Right lobe of liver (tissue), 6 donors: Measurements from ENCODE around the gene IWS1. TPM values are rescaled to one million over a fixed set of nuclear protein-coding genes. Genes with fewer than 3 reads are reported as not detected.

Experiments used
- ATAC-seq, 4 donors: fragments of 200-7000 bp; cut with Tn5 transposase; one replicate each; pipeline ENCODE4 v1.9.1; 2020; ENCODE audit warnings: mild to moderate bottlenecking in 4 of 4, moderate library complexity in 4 of 4
- DNase-seq, 3 donors: peaks; one replicate each; pipeline ENCODE4 v3.0.0-alpha.2; 2020
- H3K27ac ChIP-seq, 3 donors: fragments of 200-600 bp; one replicate each; pipeline ENCODE4 v1.8.0; 2022
- H3K27me3 ChIP-seq, 2 donors: fragments of 200-600 bp; one replicate each; pipeline ENCODE4 v1.8.0; 2022
- H3K36me3 ChIP-seq, 4 donors: fragments of 200-600 bp; sonication (generic) in 1 of 4; one replicate each; pipeline versions ENCODE4 v1.5.1 to v1.8.0; 2017 to 2022; ENCODE audit warnings: control low read depth in 1 of 4
- H3K4me1 ChIP-seq, 4 donors: fragments of 200-600 bp; sonication (generic) in 1 of 4; one replicate each; pipeline versions ENCODE4 v1.5.1 to v1.8.0; 2017 to 2022; ENCODE audit warnings: control low read depth in 1 of 4
- H3K4me3 ChIP-seq, 3 donors: fragments of 200-600 bp; one replicate each; pipeline ENCODE4 v1.8.0; 2022
- H3K9me3 ChIP-seq, 4 donors: fragments of 200-600 bp; sonication (generic) in 1 of 4; one replicate each; pipeline versions ENCODE4 v1.5.1 to v1.8.0; 2017 to 2022; ENCODE audit warnings: control low read depth in 1 of 4
- CTCF ChIP-seq, 4 donors: fragments of 200-600 bp in 3 of 4; fragments of 450-650 bp in 1 of 4; IDR thresholded peaks; one replicate each; pipeline versions ENCODE4 v1.5.1 to v1.8.0; 2016 to 2022; ENCODE audit warnings: antibody characterized with exemption in 4 of 4, mild to moderate bottlenecking in 2 of 4
- POLR2A ChIP-seq: fragments of 450-650 bp; IDR thresholded peaks from one replicate; pipeline ENCODE4 v1.6.1; 2017; ENCODE audit warnings: antibody characterized with exemption, mild to moderate bottlenecking
- WGBS: methylation state at CpG from one replicate; pipeline ENCODE4 v1.1.6; 2018; ENCODE audit warnings: low coverage, low lambda C conversion rate; ENCODE audit not compliant: insufficient coverage; ENCODE audit errors: missing lambda C conversion rate; 5-methylcytosine and 5-hydroxymethylcytosine counted together
- intact Hi-C, 2 donors: fragments of 100-400 bp; cut with DNase I; formaldehyde crosslinking; loops; one replicate each; pipeline versions ENCODE4 v1.11.2 to v1.14.1; 2022
- total RNA-seq, 6 experiments: library from RNA; depleted of rRNA in 2 of 6; stranded (reverse); fragments of >200 nt in 2 of 6; fragmentation: NEBNext Ultra II Directional in 3 of 6; extraction: Animal tissue kit (Norgen Biotek cat#: 25700) in 3 of 6; gene quantifications; one replicate each; pipeline versions ENCODE4 v1.1.0 to v1.2.4, GENCODE V29; 2016 to 2023
- donor health status: DM: no; HTN: yes; CAD: no.
- donor health status: DM: no; HTN: no; CAD: no.
- donor health status: DM: no; HTN: no; CAD: no.
- donor health status: DM: no; HTN: yes; CAD: no.
- donor health status: DM: no; HTN: yes; CAD: no.

IWS1 gene
- total RNA-seq, 6 experiments from 2014 or later: 15.7 to 27.9 (median 20.1) TPM

- ATAC-seq: no peak
- 100% methylated on average over 1 of the region's 13 CpGs for WGBS
These were observed 11.8 kb downstream of the IWS1 start for GRCh38 chr2:127514485-127514884.

GRCh38 chr2:127514076-127514475, 12.2 kb downstream of the IWS1 start:
- Histone ChIP-seq H3K9me3 (no peaks in the 10 kb centered on the region), H3K27me3 (no peaks in the 10 kb centered on the region), H3K4me1 (peaks cover 0 to 5% (median 1%) of the 10 kb centered on the region in 4 donors), H3K27ac (no peak overlapping the region), H3K4me3 (no peak overlapping the region), H3K36me3 (peaks cover 0 to 19% (median 0%) of the 10 kb centered on the region in 4 donors)
- intact Hi-C loops: no loop called here
- DNase-seq (no peak), ATAC-seq (no peak)
- WGBS: 95% methylated on average over 3 of the region's 10 CpGs
- TF ChIP-seq POLR2A (no peak), CTCF (IDR thresholded peaks at IDR 0.05) (no peak)

More at GRCh38 chr2:127514485-127514884, 11.8 kb downstream of the IWS1 start:
- H3K27me3 ChIP-seq: no peaks in the 10 kb centered on the region
- DNase-seq: no peak
- TF ChIP-seq CTCF (IDR thresholded peaks at IDR 0.05) (no peak), POLR2A (no peak)
- H3K4me3 ChIP-seq: no peak overlapping the region
- no peak overlapping the region for H3K27ac ChIP-seq
- H3K4me1 ChIP-seq: peaks cover 0 to 1% (median 0%) of the 10 kb centered on the region in 4 donors
- no peaks in the 10 kb centered on the region for H3K9me3 ChIP-seq
- intact Hi-C loops: no loop called here
- peaks cover 0 to 19% (median under 1%) of the 10 kb centered on the region in 4 donors for H3K36me3 ChIP-seq

- 96% methylated on average over 4 of the region's 4 CpGs for WGBS
- DNase-seq (no peak), ATAC-seq (no peak)
- no peaks in the 10 kb centered on the region for H3K27me3 ChIP-seq
- peaks cover 0 to 21% (median 6%) of the 10 kb centered on the region in 4 donors for H3K4me1 ChIP-seq
- H3K36me3 ChIP-seq: peaks cover 0 to 12% (median 0%) of the 10 kb centered on the region in 4 donors
- intact Hi-C loops: no loop called here
- H3K27ac ChIP-seq: no peak overlapping the region
- H3K9me3 ChIP-seq: no peaks in the 10 kb centered on the region
- TF ChIP-seq CTCF (IDR thresholded peaks at IDR 0.05): no peak
- TF ChIP-seq POLR2A: no peak
- no peak overlapping the region for H3K4me3 ChIP-seq
These were observed 13.9 kb downstream of the IWS1 start for GRCh38 chr2:127512362-127512761.

GRCh38 chr2:127511917-127512316, 14.4 kb downstream of the IWS1 start:
- WGBS: 38% methylated on average over 1 of the region's 1 CpG
- H3K36me3 ChIP-seq: peaks cover 0 to 12% (median 0%) of the 10 kb centered on the region in 4 donors
- H3K27ac ChIP-seq: no peak overlapping the region
- TF ChIP-seq CTCF (IDR thresholded peaks at IDR 0.05): no peak
- TF ChIP-seq POLR2A: no peak
- peaks cover 0 to 26% (median 6%) of the 10 kb centered on the region in 4 donors for H3K4me1 ChIP-seq
- no peaks in the 10 kb centered on the region for H3K9me3 ChIP-seq
- no peaks in the 10 kb centered on the region for H3K27me3 ChIP-seq
- no peak overlapping the region for H3K4me3 ChIP-seq
- no peak for DNase-seq
- intact Hi-C loops: no loop called here
- no peak for ATAC-seq
